ENCODE results near the gene TEX2. TPM values are rescaled to one million over a fixed set of nuclear protein-coding genes. Genes with fewer than 3 reads are reported as not detected.
"Not testable (repeated sequence)": the region's sequence is repeated elsewhere in the genome, so short reads cannot be mapped to it uniquely, and the experiment has no call there.

TEX2 gene
- total and polyA plus RNA-seq, 2 donors (not counting 1 experiment from before 2014, with no cell fraction given) = 4.0 to 7.6 TPM

- no peaks in the 10 kb centered on the region for H3K9me3 ChIP-seq (ENCODE audit: control extremely low read depth in 1 of 3, control insufficient read depth in 2 of 3, insufficient read depth in 1 of 3, low read length in 2 of 3)
- H3K27ac Mint-ChIP-seq = no peak overlapping the region
- no peak overlapping the region for H2AFZ ChIP-seq (ENCODE audit: insufficient read depth, low read depth, low read length, poor library complexity, severe bottlenecking)
- no peak for TF ChIP-seq EZH2 (IDR thresholded peaks at IDR 0.05; ENCODE audit: borderline replicate concordance, insufficient read depth, low read depth, low read length, poor library complexity, severe bottlenecking)
- H3K4me1 ChIP-seq (ENCODE audit: control insufficient read depth in 2 of 2, insufficient read depth in 2 of 2, low read length in 2 of 2) = peaks cover 10 to 18% of the 10 kb centered on the region in 2 donors
- no peaks in the 10 kb centered on the region for H4K20me1 ChIP-seq (ENCODE audit: control insufficient read depth, insufficient read depth, low read length, poor library complexity, severe bottlenecking)
- ChIA-PET CTCF (interaction anchor here (2.1 to 16.3 kb wide), 2 partner anchors 11 to 94 kb away, joined by 12 to 655 read pairs; no protein-coding TSS in a partner anchor), POLR2A (no interaction called here)
- no peaks in the 10 kb centered on the region for H3K27me3 Mint-ChIP-seq
- no peak overlapping the region for H3K4me3 ChIP-seq (ENCODE audit: control extremely low read depth in 1 of 5, extremely low read depth in 1 of 5, insufficient read depth in 1 of 5, low read depth in 2 of 5, low read length in 4 of 5)
- no peaks in the 10 kb centered on the region for H3K9me3 Mint-ChIP-seq (ENCODE audit: insufficient read depth)
- H3K36me3 ChIP-seq (replicated peaks in 1 of 2; ENCODE audit: control extremely low read depth in 1 of 2, control insufficient read depth in 1 of 2, extremely low read depth in 1 of 2, insufficient read depth in 2 of 2, low read length in 1 of 2) = no peaks in the 10 kb centered on the region
- no peak overlapping the region for H3K27ac ChIP-seq (ENCODE audit: low read length in 2 of 2)
- H3K4me3 Mint-ChIP-seq = no peak overlapping the region
- DNase-seq (no peak), ATAC-seq (ENCODE audit: low read depth) (no peak)
- no peak overlapping the region for H3K9ac ChIP-seq (ENCODE audit: low read length)
- intact Hi-C loops (cut with micrococcal nuclease) = no loop called here
- peaks cover 14% of the 10 kb centered on the region for H3K4me1 Mint-ChIP-seq
- 80% methylated on average over 3 of the region's 4 CpGs for WGBS (ENCODE audit: insufficient coverage)
- H3K79me2 ChIP-seq (ENCODE audit: control insufficient read depth, insufficient read depth, low read length) = peaks cover 25% of the 10 kb centered on the region
- no peaks in the 10 kb centered on the region for H3K27me3 ChIP-seq (replicated peaks in 1 of 4; ENCODE audit: control extremely low read depth in 1 of 4, control insufficient read depth in 3 of 4, insufficient read depth in 4 of 4, low read length in 3 of 4)
- no peak overlapping the region for H3K4me2 ChIP-seq (replicated peaks; ENCODE audit: low read depth, low read length, poor library complexity, severe bottlenecking)
These were observed 139.9 kb downstream of the TEX2 start for GRCh38 chr17:64123114-64123513.

GRCh38 chr17:64120972-64121786 lies 141.9 kb downstream of the TEX2 start:
- peaks cover 15% of the 10 kb centered on the region for H3K79me2 ChIP-seq (ENCODE audit: control insufficient read depth, insufficient read depth, low read length)
- H3K9me3 ChIP-seq (ENCODE audit: control extremely low read depth in 1 of 3, control insufficient read depth in 2 of 3, insufficient read depth in 1 of 3, low read length in 2 of 3); H3K4me3 ChIP-seq (ENCODE audit: control extremely low read depth in 1 of 5, extremely low read depth in 1 of 5, insufficient read depth in 1 of 5, low read depth in 2 of 5, low read length in 4 of 5); intact Hi-C loops (cut with micrococcal nuclease); H3K36me3 ChIP-seq (replicated peaks in 1 of 2; ENCODE audit: control extremely low read depth in 1 of 2, control insufficient read depth in 1 of 2, extremely low read depth in 1 of 2, insufficient read depth in 2 of 2, low read length in 1 of 2); H3K27me3 Mint-ChIP-seq; H3K9me3 Mint-ChIP-seq (ENCODE audit: insufficient read depth); H4K20me1 ChIP-seq (ENCODE audit: control insufficient read depth, insufficient read depth, low read length, poor library complexity, severe bottlenecking); H3K27me3 ChIP-seq (replicated peaks in 1 of 4; ENCODE audit: control extremely low read depth in 1 of 4, control insufficient read depth in 3 of 4, insufficient read depth in 4 of 4, low read length in 3 of 4): not testable (repeated sequence)
- ATAC-seq (ENCODE audit: low read depth) (peak; percentile 36), DNase-seq (peak; percentile 39)
- peak overlapping the region in 1 of 2 donors; percentile 16 for H3K27ac ChIP-seq (ENCODE audit: low read length in 2 of 2)
- 60% methylated on average over 11 of the region's 13 CpGs for WGBS (ENCODE audit: insufficient coverage)
- H3K27ac Mint-ChIP-seq = peak overlapping the region; percentile 17
- H3K4me1 Mint-ChIP-seq = peaks cover 14% of the 10 kb centered on the region
- peak overlapping the region; percentile 57 for H2AFZ ChIP-seq (ENCODE audit: insufficient read depth, low read depth, low read length, poor library complexity, severe bottlenecking)
- peaks cover 10 to 18% of the 10 kb centered on the region in 2 donors for H3K4me1 ChIP-seq (ENCODE audit: control insufficient read depth in 2 of 2, insufficient read depth in 2 of 2, low read length in 2 of 2)
- H3K4me2 ChIP-seq (replicated peaks; ENCODE audit: low read depth, low read length, poor library complexity, severe bottlenecking) = peak overlapping the region; percentile 47
- ChIA-PET POLR2A (interaction anchor here (0.7 kb wide), 1 partner anchor 7 kb away, joined by 4 read pairs; no protein-coding TSS in a partner anchor), CTCF (interaction anchor here (0.6 to 4.3 kb wide), 3 partner anchors 12 to 673 kb away, joined by 3 to 22 read pairs (median 11); no protein-coding TSS in a partner anchor)
- H3K9ac ChIP-seq (ENCODE audit: low read length) = peak overlapping the region; percentile 7
- H3K4me3 Mint-ChIP-seq = peak overlapping the region; percentile 8
